HG03575 (cell line): ENCODE measurements around the gene ZBTB21.

Experiments used
- ATAC-seq: cut with Tn5 transposase; IDR thresholded peaks from one replicate; pipeline ENCODE4 v1.9.1; 2021; ENCODE audit not compliant: unreplicated experiment, insufficient number of reproducible peaks, low FRiP score; ENCODE audit errors: extremely low read depth

Gene ZBTB21

GRCh38 chr21:42041246-42041645, 31.1 kb upstream of the ZBTB21 start:
- ATAC-seq: no peak

GRCh38 chr21:42040411-42041180, 30.4 kb upstream of the ZBTB21 start:
- no peak for ATAC-seq

- ATAC-seq: no peak
Measured at GRCh38 chr21:42039911-42040351, 29.8 kb upstream of the ZBTB21 start.

GRCh38 chr21:42039470-42039901, 29.3 kb upstream of the ZBTB21 start:
- no peak for ATAC-seq

GRCh38 chr21:42038826-42039425, 28.8 kb upstream of the ZBTB21 start:
- no peak for ATAC-seq

- no peak for ATAC-seq
Measured at GRCh38 chr21:42038393-42038792, 28.2 kb upstream of the ZBTB21 start.

- no peak for ATAC-seq
Measured at GRCh38 chr21:42037943-42038342, 27.8 kb upstream of the ZBTB21 start.

- ATAC-seq: no peak
Measured at GRCh38 chr21:42037516-42037915, 27.4 kb upstream of the ZBTB21 start.

- no peak for ATAC-seq
Measured at GRCh38 chr21:42036313-42036712, 26.2 kb upstream of the ZBTB21 start.

- ATAC-seq: no peak
Measured at GRCh38 chr21:42032968-42033367, 22.8 kb upstream of the ZBTB21 start.

- no peak for ATAC-seq
Measured at GRCh38 chr21:42032266-42032665, 22.1 kb upstream of the ZBTB21 start.

- no peak for ATAC-seq
Measured at GRCh38 chr21:42031816-42032215, 21.7 kb upstream of the ZBTB21 start.

- ATAC-seq: no peak
Measured at GRCh38 chr21:42031241-42031640, 21.1 kb upstream of the ZBTB21 start.

GRCh38 chr21:42030311-42030710, 20.2 kb upstream of the ZBTB21 start:
- ATAC-seq: no peak

GRCh38 chr21:42028766-42029425, 18.7 kb upstream of the ZBTB21 start:
- no peak for ATAC-seq

GRCh38 chr21:42027822-42028765, 17.9 kb upstream of the ZBTB21 start:
- ATAC-seq: no peak

GRCh38 chr21:42027085-42027821, 17.1 kb upstream of the ZBTB21 start:
- no peak for ATAC-seq

GRCh38 chr21:42026082-42026435, 15.9 kb upstream of the ZBTB21 start:
- no peak for ATAC-seq
